HG02884 (cell line): ENCODE measurements around the gene B4GALT1.
"Not testable (repeated sequence)": the region's sequence is repeated elsewhere in the genome, so short reads cannot be mapped to it uniquely, and the experiment has no call there.

Source experiments
- ATAC-seq: cut with Tn5 transposase; IDR thresholded peaks from one replicate; pipeline ENCODE4 v1.9.1; 2021; ENCODE audit warnings: mild to moderate bottlenecking, moderate library complexity; ENCODE audit not compliant: unreplicated experiment

Gene B4GALT1

DNA sequence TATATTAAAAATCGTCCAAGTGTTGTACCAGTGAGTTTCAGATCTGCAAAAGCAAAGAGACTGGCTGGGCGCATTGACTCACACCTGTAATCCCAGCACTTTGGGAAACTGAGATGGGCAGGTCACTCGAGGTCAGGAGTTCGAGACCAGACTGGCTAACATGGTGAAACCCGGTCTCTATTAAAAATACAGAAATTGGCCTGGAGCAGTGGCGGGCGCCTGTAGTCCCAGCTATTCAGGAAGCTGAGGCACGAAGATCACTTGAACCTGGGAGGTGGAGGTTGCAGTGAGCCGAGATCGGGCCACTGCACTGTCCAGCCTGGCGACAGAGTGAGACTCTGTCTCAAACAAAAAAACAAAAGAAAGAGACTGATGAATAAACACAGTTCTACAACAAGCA, 18.3 kb upstream of the B4GALT1 start:
- ATAC-seq: no peak

DNA sequence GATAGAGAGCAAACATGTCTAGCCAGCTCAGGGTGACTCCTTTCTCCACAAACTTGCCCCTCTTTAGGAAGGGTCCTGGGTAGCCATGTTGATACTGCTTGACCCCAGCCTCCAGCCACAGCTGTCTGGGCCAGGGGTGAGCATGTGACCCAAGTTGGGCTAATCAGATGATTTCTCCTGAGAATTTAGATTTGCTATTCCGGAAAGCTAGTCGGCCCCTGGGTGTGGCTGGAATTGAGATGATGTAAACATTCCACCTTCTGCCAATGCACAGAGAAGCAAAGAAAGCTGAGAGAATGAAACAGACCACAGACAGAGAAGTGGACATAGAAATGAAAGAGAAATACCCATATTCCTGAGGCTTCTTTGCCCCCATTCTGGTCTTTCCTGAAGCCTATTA, 17.8 kb upstream of the B4GALT1 start:
- ATAC-seq: no peak

DNA sequence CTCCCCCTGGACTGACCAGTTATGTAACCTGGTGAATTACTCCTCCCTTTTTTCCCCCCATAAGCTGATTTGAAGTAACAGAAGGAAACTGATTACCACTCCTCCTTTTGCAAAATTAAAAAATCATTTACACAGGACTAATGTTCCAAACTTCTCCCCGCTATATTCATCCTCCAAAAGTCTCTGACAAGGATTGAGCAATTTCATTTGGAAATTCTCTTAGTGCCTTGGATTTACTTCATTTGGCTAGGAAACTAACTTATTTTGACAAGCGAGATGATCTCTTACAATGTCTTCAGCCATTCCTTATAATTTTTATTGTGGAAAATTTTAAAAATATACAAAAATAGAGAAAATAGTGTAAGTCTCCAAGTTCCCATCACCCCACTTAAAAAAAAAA, 15.4 kb upstream of the B4GALT1 start:
- no peak for ATAC-seq

DNA sequence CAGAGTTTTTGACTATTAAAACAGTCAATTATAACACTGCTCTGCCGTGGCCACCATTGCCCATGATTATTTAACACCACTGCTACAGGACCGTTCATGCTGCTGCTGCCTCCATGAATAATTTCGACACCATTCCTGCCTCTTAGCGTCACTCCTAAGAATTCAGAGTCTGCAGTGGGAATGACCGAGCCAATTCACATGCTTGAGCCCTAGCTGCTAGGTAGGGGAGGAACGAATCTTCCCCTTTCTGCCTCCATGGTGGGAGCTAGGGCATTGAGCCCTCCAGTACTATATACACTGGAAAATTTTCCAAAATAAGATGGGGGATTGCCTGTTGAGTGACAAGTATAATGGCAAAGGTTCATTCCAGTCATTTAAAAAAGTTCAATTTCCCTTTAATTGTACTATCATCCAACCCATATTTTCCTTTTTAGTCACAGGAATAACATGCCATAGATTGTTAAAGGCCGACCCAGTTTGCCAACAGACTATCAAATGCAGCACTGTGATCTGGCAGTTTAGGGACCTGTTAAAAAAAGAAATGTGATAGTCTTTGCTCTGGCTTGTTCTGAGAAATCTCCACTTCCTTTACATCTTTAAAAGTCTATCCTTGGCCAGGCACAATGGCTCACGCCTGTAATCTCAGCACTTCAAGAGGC, 13.5 kb upstream of the B4GALT1 start:
- ATAC-seq: no peak

DNA sequence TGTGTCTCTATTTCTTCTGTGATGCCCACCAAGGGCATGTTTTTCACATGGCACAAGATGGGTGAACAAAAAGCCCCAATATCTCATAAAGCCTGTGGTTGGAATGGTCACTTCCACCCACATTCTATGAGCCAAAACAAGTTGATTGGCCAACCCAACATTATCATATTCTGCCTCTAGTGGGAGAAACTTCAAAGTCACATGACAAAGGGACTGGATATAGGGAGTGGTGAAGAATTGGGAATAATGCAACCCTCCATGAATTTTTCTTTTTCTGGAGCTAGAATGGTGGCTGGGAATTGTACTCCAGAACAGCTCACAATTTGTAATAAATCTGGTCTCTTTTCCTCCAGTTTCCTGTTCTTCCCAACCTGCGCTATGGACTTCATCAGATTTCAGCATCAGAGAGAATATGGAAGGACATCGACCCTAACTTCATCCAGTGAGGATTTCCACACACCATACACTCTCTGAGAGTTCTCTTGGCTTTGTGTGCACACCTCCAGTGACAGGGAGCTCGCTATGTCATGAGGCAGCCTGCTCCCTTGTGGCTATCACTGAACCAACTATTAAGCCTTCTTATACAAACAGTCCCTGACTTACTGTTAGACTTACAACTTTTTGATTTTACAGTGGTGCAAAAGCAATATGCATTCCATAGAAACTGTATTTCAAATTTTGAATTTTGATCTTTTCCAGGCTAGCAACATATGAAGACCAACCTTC, 12.0 kb upstream of the B4GALT1 start:
- no peak for ATAC-seq

DNA sequence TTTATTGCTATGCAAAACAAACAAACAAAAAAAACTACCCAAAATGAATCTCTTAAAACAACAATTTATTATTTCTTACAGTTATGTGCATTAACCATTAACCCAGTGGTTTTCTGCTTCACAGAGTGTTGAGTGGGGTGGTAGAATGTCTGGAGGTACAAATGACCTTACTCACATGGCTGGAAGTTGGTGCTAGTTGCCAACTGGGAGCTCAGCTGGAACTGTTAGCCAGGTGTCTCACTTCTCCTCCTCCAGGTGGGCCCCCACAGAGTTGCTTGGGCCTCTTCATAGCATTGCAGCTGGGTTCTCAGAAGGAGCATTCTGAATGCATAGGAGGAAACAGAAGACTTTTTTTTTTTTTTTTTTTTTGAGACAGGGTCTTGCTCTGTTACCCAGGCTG, 10.5 kb upstream of the B4GALT1 start:
- ATAC-seq: no peak

DNA sequence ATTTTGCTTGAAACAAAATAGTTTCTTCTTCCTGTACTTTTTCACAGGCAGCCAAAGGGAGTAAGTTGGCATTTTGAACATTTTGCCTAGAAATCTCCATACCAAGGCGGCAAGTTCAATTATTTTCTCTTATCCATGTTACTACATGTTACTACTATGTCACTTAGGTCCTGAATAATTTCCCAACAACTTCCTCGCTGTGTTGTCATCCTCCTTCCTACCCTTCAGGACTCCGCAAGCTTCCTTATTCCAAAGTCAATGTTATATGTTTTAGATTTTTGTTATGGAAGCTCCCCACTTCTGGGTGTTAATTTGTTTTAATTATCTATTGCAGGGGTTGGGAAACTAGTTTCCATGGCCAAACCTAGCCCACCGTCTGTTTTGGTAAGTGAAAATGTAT, 9.9 kb upstream of the B4GALT1 start:
- no peak for ATAC-seq

DNA sequence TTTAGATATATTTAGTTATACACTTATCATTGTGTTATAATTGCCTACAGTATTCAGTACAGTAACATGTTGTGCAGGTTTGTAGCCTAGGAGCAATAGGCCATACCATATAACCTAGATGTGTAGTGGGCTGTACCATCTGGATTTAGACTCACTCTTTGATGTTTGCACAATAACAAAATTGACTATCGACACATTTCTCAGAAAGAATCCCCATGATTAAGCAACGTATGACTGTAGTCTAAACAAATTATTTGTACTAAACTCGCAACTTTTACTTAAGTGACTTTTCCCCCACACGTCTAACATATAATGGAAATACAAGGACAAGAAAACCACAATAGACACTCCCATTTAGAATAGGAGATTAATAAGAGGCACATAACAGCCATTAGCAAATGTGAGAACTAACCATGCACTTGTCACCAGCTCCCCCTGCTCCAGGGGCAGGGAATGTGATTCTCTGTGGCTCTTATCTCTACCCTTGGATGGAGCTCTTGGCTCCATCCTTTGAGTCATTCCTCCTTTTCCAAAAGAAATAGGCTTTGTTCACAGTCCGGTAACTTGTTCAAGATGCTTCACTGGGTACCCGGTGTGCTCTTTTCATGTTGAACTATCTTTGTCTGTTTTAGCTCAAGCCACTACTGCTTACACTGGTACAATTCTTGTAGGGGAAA, 8.7 kb upstream of the B4GALT1 start:
- no peak for ATAC-seq

DNA sequence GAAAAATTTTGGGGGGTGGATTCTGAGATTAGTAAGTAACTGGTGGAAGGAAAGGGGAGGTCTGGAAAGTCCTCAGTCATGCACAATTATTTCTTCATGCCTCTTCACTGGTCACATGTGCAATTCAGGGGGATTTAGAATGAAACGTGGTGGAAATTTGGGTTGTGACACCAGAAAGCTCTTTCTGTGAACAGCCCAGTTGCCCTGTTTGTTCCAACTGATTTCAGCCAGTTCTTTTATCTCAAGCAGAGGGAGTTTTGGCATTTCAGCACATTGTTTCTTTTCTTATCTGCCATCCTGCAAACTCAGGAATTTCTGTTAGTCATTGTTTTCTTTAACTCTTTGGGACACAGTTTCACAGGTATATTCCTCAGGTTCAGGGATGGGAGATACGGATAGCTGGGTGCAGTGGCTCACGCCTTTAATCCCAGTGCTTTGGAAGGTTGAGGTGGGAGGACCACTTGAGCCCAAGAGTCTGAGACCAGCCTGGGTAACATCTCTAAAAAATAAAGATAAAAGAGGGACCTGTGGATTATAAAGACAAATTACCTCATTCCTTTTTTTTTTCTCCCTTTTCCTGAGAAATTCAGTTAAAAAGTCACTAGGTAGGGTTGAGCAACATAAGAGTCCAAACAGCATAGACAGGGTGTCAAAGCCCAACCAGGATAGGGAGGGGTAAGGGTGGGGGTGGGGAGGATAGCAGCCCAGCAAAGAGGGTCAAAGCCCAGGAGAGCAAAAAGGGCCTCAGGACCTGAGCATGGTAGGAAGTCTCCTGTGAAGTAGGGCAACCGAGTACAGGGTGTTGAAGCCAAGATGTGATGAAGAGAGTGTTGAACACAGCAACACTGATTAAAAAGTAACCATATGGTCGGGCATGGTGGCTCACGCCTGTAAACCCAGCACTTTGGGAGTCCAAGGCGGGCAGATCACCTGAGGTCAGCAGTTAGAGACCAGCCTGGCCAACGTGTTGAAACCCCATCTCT, 5.4 kb upstream of the B4GALT1 start:
- ATAC-seq: no peak

DNA sequence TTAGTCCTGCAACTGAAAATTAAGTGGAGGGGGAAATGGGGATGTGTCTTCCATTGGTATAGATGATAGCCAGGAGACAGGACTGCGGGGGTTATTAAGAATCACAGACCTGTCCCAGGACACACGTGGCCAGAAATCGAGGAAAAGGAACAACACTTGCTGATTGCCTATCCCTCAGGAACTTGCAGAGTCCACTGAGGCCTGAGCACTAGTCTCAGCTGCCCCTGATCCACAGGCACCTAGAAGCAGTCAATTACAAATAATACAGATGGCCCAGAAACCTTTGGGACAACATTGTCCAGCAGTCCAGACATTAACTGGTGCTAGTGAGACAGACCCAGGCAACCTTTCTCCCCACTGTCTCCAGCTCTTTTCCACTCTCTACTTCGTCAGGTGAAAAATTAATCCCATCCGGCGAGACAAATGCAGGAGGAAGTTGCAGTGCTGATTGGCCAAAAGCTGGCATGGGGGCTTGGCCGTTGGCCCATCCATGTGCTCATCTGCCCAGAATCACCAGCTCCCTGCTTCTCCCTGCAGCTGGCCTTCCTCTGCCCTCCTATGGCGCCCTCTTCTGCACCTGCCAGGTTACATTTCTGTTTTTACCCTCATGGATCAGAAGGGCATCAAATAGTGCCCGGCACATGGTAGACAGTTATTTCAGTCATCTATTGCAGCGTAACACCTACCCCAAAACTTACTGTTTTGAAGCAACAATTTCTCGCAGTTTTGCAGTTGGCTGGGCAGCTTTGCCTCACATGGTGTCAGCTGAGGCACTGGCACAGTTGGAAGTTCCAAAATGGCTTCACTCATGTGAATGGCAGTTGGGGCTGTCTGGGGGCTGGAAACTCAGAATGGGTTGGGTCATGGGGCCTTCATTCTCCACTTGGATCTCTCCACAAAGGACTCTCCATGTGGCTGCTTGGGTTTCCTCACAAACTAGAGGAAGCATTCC, 3.6 kb upstream of the B4GALT1 start:
- no peak for ATAC-seq

DNA sequence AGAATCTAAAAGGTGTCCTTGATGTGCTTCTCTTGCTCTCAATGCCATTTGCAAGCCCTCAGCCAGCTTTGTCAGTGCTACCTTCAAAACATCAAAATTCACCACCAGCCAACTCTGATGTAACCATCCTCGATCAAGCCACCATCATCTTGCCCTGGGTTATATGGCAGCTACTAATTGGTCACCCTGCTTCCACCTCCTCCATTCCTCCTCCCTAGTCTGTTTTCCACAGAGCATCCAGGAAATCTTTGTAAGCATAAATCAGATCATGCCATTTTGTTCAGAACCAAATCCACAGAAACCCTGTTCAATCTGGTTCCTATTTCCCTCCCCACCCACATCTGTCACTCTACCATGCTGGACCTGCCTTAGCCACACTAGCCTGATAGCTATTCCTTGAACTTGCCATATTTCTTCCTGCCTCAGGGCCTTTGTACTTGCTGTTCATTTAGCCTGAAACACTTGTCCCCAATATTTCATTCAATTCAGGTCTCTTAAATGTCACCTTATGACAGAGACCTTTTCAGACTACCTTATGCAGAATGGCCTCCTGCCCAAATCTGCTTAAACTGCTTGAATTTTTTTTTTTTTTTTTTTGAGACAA, 1.9 kb upstream of the B4GALT1 start:
- ATAC-seq: no peak

DNA sequence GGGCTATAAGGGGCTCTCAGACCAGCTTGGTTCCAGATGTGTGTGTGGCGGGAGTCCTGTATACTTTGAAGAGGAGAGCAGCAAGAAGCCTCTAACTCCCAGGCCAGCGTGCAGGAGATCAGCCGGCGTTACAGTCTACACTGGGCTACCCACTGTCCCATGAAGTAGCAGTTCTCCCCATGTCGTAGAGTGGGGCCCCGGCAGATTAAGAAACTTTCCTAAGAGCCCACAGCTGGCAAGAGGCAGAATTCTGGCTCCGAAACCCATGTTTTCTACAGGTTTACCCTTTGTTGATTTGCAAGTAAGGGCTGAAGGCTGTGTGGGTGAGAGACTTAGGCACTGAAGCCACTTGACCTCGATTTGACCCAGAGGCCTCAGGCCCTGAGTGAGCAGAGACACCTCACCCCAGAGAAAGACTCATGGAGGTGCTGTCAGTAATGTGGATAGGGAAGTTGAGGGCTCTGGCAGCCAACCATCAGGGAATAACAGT, 881 bp upstream of the B4GALT1 start:
- no peak for ATAC-seq

DNA sequence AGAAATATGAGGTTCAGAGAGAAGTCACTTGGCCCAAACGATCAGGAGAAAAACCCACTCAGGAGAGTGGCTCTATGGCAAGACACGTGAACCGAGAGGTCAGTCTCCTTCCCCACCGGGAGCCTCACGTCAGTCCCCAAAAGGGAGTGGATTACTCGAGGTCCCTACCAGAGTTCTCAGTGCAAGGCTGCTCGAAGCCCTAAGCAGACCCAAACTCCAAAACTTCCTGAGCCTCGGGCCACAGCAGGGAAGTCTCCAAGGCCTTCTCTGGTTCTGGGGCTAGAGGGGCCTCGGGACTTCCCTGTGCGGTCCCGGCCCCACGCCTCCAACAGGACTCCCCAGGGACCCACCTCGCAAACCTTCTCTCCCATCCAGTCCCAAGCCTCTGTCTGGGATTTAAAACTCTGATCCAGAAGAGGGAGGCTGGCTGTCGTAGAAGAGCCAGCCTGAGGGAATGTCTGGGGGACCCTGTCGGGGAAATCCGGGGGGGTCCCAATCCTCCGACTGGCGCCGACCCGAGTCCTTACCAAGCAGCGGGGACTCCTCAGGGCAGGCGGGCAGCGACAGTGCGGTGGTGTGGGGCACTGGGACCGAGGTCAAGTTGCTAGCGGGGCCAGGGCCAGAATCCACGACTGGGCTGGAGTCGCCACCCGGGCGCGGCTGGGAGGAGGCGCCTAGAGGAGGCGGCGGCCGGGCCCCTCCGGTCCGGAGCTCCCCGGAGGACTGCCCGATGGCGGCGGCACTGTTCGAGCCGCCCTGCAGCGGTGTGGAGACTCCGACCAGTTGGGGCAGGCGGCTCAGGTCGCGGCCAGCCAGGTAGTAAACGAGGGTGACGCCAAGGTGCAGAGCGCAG, 679 bp downstream of the B4GALT1 start:
- peak; percentile 3 for ATAC-seq

DNA sequence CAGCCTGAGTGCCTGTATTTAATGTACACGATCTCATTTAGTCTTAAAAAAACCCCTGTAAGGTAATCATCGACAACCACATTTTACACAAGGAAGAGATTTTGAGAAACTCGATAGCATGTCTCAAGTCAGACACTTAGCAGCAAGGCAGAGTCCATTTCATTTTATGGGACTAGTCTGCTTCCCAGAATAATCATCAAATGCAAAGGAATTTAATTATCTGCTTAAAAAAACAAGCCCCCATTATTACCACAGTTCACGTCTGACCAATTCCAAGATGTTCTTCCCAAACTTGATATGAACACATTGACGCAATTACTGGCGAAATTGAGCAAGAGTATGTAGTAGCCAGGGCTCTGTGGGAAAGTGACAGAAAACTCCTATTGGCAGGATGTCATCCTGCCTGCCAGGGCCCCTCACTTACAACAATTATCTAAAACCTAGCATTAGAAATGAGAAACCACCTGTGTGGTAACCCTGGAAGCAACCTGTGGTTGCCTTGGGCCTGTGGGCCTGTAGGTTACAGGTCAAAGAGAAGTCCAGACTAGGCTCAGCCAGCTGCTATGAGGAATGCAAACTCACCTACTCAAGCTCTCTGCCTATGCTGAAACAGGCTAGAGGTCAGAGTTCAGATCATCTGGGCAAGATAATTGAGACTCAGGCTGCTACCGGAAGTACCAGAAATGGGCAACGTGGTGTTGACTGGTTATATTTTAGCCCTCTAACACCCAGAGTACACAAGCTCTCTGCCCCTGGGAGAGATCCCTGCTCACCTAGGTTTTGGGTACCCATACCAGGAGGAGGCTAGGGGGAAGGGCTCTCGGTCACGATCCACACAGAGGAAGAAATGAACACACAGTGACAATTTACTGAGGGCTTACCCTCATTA, 1.6 kb downstream of the B4GALT1 start:
- ATAC-seq: no peak

DNA sequence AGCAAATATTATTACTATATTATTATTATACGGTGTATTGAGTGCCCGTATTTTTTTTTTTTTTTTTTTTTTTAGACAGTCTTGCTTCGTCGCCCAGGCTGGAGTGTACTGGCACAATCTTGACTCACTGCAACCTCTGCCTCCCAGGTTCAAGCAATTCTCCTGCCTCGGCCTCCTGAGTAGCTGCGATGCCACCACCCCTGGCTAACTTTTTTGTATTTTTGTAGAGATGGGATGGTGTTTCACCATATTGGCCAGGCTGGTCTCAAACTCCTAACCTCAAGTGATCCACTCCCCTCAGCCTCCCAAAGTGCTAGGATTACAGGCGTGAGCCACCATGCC, 2.2 kb downstream of the B4GALT1 start:
- ATAC-seq: not testable (repeated sequence)

DNA sequence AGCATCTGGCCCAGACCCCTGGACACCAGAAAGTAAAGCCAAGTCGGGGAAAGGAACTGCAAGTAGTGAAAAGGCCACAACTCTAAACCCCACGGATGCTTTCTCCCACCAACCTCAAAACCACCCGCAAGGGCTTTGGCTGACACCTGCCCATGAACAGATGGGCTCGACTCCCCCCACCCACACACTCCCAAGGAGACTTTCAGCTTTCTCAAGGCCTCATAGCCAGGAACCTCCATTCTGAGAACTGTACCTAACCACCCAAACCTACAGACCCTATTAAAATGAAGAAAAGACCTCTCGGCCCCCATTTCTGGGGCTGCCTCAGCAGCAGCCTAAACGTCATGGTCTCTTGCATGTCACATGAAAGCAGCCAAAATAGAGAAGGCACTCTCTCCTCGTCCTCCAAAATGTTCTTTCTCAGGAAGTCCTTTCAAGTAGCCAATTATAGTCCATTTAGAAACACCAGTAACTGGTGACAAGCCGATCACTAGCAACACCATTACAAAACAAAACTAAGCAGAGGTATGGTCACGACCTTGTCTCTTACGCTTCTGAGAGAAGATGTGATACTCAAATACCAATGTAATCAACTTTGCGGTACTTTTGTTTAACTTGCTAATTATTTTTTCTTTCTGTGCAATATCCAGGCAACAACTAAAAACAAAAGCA, 2.9 kb downstream of the B4GALT1 start:
- peak; percentile 21 for ATAC-seq
